Measurements from ENCODE around the gene RAD51B. TPM values are rescaled to one million over a fixed set of nuclear protein-coding genes. Genes with fewer than 3 reads are reported as not detected.

Gene RAD51B
- total RNA-seq, 1 donor from 2014 or later, result 28.5 TPM

DNA sequence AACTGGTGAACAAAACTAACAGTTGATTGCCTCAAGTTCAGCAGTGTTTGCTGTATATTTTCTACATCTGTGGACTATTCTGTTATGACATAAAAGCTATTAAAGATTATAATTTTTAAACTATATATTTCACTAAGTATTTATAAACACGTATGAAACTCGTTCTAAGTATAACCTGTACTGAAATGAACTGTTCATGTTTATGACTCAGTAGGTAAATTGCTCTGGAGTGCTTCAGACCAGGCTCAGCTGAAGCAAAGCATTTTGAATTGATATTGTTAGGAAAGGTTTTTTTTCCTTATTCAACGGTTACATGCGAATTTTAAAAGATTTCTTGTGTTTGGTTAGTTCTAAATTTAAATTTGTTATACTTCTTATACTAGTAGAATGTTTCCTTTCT is 151.3 kb downstream of the RAD51B start:
- DNase-seq (ENCODE audit: extremely low spot score in 2 of 2), result no peak
- Histone ChIP-seq H3K4me1 (peaks cover 21% of the 10 kb centered on the region), H3K4me3 (no peak overlapping the region), H3K36me3 (no peaks in the 10 kb centered on the region), H3K9me3 (no peaks in the 10 kb centered on the region), H3K27ac (no peak overlapping the region), H3K27me3 (no peaks in the 10 kb centered on the region)
- intact Hi-C loops (cut with DNase I), result no loop called here
- TF ChIP-seq, protein P1, sequence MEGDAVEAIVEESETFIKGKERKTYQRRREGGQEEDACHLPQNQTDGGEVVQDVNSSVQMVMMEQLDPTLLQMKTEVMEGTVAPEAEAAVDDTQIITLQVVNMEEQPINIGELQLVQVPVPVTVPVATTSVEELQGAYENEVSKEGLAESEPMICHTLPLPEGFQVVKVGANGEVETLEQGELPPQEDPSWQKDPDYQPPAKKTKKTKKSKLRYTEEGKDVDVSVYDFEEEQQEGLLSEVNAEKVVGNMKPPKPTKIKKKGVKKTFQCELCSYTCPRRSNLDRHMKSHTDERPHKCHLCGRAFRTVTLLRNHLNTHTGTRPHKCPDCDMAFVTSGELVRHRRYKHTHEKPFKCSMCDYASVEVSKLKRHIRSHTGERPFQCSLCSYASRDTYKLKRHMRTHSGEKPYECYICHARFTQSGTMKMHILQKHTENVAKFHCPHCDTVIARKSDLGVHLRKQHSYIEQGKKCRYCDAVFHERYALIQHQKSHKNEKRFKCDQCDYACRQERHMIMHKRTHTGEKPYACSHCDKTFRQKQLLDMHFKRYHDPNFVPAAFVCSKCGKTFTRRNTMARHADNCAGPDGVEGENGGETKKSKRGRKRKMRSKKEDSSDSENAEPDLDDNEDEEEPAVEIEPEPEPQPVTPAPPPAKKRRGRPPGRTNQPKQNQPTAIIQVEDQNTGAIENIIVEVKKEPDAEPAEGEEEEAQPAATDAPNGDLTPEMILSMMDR (IDR thresholded peaks at IDR 0.05), result no peak
- no peak for TF ChIP-seq POLR2AphosphoS5 (IDR thresholded peaks at IDR 0.05; ENCODE audit: insufficient read depth in 1 of 2, low read depth in 1 of 2)
- TF ChIP-seq POLR2A (IDR thresholded peaks at IDR 0.05), result no peak

DNA sequence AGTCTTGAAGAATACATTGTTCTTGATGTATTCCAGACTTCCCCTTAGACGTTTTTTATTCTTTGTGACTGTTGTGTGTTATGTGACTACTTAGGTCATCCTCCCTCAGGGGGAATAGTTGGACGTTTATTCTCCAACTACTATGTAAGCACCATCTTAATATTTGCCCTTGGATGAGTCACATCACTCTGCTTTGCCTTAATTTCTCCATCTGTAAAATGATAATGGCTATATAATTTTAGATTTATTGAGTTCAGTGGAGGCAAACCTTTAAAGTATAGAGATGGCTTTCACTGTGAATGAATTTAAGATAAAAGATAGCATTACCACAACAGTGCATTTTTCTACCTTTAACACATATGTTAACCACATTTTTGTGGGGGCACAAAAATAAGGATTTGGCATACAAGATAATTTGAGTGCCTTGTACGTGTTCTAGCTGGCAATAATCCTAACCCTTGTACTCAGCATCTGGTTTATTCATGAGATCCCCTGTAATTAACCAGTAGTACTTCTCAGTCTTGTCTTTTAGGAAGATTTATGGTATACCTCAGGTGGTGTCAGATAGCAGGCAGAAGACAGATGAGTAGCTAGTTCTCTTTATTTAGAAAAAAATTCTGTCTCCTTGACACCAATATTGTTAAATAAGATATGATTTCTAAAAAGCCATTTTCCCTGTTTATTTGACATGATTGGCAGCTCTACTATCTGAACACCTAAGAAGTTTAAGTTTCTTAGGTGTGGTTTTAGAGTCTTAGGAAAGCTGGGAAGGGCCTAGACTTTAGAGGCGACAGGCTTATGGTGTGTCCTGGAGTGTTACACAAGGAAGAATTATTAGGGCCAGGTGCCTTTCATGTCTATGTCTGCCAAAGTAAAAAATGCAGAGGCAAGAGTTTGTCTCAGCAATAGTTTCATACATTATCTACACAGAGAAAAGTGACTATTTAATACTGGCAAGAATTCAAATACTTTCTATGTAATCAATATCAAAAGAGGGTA is 152.3 kb downstream of the RAD51B start:
- Histone ChIP-seq H3K4me3 (no peak overlapping the region), H3K36me3 (no peaks in the 10 kb centered on the region), H3K27ac (no peak overlapping the region), H3K9me3 (no peaks in the 10 kb centered on the region), H3K4me1 (peaks cover 15% of the 10 kb centered on the region), H3K27me3 (no peaks in the 10 kb centered on the region)
- TF ChIP-seq POLR2A (IDR thresholded peaks at IDR 0.05) (no peak), POLR2AphosphoS5 (IDR thresholded peaks at IDR 0.05; ENCODE audit: insufficient read depth in 1 of 2, low read depth in 1 of 2) (no peak)
- TF ChIP-seq, protein P1 (IDR thresholded peaks at IDR 0.05), result no peak
- intact Hi-C loops (cut with DNase I), result no loop called here
- DNase-seq (ENCODE audit: extremely low spot score in 2 of 2), result no peak

DNA sequence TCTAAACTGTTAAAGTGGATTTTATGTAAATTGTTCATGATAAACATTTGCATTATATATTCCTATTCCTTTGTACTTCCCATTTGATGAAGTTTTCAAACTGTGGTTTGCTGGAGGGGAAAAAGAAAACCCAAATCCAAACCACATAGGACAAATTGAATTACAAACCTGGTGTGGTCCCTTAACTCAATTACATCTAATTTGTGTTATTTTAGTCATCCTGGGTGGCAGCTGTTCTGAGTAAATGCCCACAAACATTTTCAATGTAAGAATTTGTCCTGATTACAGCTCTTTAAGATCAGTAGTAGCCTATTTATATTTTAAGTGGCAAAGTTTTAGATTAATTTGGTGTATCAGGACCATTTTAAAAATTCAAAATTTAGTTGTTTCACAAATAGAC is 153.9 kb downstream of the RAD51B start:
- H3K4me1 ChIP-seq, result peaks cover 24% of the 10 kb centered on the region
- DNase-seq (ENCODE audit: extremely low spot score in 2 of 2), result no peak
- no peaks in the 10 kb centered on the region for H3K9me3 ChIP-seq
- no peak overlapping the region for H3K4me3 ChIP-seq
- no peaks in the 10 kb centered on the region for H3K36me3 ChIP-seq
- H3K27me3 ChIP-seq, result no peaks in the 10 kb centered on the region
- TF ChIP-seq POLR2AphosphoS5 (IDR thresholded peaks at IDR 0.05; ENCODE audit: insufficient read depth in 1 of 2, low read depth in 1 of 2) (no peak), POLR2A (IDR thresholded peaks at IDR 0.05) (no peak)
- TF ChIP-seq, protein P1 (IDR thresholded peaks at IDR 0.05), result no peak
- no peak overlapping the region for H3K27ac ChIP-seq
- intact Hi-C loops (cut with DNase I), result no loop called here

DNA sequence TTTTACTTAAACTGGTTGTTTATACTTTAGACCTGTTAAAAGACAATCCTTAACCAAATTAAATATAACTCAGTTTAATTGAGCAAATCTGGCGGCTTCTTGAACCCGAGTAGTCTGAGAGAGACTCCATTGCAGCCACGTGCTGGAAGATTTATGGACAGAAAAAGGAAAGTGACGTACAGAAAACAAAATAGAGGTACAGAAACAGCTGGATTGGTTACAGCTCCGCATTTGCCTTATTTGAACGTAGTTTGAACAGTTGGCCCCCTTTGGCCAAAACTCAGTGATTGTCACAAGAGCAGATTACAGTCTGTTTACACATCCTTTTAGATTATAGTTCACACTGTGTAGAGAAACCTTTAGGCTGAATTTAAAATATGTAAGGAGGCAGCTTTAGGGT is 155.9 kb downstream of the RAD51B start:
- intact Hi-C loops (cut with DNase I), result no loop called here
- H3K4me1 ChIP-seq, result peaks cover 23% of the 10 kb centered on the region
- no peaks in the 10 kb centered on the region for H3K36me3 ChIP-seq
- no peak overlapping the region for H3K27ac ChIP-seq
- no peaks in the 10 kb centered on the region for H3K9me3 ChIP-seq
- no peaks in the 10 kb centered on the region for H3K27me3 ChIP-seq
- TF ChIP-seq, protein P1 (IDR thresholded peaks at IDR 0.05), result no peak
- TF ChIP-seq POLR2A (IDR thresholded peaks at IDR 0.05) (no peak), POLR2AphosphoS5 (IDR thresholded peaks at IDR 0.05; ENCODE audit: insufficient read depth in 1 of 2, low read depth in 1 of 2) (no peak)
- DNase-seq (ENCODE audit: extremely low spot score in 2 of 2), result no peak
- H3K4me3 ChIP-seq, result no peak overlapping the region

Data from vagina (tissue), 2 donors.